ENCODE measurements around the gene SUN2. TPM values are rescaled to one million over a fixed set of nuclear protein-coding genes. Genes with fewer than 3 reads are reported as not detected.

SUN2 gene
- total and polyA plus RNA-seq, 9 of the 15 experiments (the other 6 are each of a cell fraction or from before 2014, with no cell fraction given) = 0.11 to 42.6 (median 16.7) TPM

GRCh38 chr22:38784856-38785255 is 29.1 kb upstream of the SUN2 start:
- no peak for FAIRE-seq
- BruUV-seq (replicated peaks) = no TSS peak

DNA sequence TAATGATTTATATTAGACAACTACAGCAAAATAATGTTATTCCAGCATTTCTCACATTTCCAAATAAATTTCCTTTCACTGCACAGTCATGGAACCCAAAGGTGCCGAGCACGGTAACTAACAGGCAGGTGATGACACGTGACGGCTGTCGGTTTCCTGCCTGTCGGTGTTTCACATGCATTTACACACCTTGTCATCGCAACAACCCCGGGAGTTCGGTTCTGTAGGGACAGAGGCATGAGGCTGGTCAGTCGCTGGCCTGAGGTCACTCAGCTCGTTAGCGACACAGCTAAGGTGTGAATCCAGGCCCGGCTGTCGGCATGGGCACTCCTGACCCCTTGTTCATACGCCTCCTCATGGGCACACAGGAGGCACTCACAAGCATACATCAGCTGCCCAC is 28.2 kb upstream of the SUN2 start:
- intact Hi-C loops (cut with micrococcal nuclease) = no loop called here
- FAIRE-seq (no peak), ATAC-seq (no peak), DNase-seq (ENCODE audit: extremely low read depth in 1 of 4, low spot score in 3 of 4) (no peak)
- Histone ChIP-seq H3K27ac (ENCODE audit: extremely low read depth, low read depth, low read length) (no peak overlapping the region), H3K9me3 (replicated peaks; ENCODE audit: control insufficient read depth, insufficient read depth, low read depth, low read length) (no peaks in the 10 kb centered on the region), H3K9me1 (ENCODE audit: control insufficient read depth, insufficient read depth, low read length) (no peaks in the 10 kb centered on the region), H3K4me3 (no peak overlapping the region), H4K20me1 (replicated peaks; ENCODE audit: control insufficient read depth, insufficient read depth, low read length) (no peaks in the 10 kb centered on the region), H3K79me2 (ENCODE audit: control insufficient read depth, insufficient read depth, low read length) (no peaks in the 10 kb centered on the region; the same call in 2 of the 3 replicates), H3K9ac (ENCODE audit: insufficient read depth in 1 of 2, low read depth in 2 of 2, low read length in 2 of 2) (peak overlapping the region in 1 of 2 experiments; percentile 82; a peak in 2 of 4 replicates), H3K4me1 (replicated peaks in 1 of 2; ENCODE audit: control insufficient read depth in 2 of 2, insufficient read depth in 2 of 2, low read length in 2 of 2) (peaks cover 57 to 63% of the 10 kb centered on the region in 2 experiments), H2AFZ (ENCODE audit: low read depth, low read length) (no peak overlapping the region), H3K27me3 (ENCODE audit: control insufficient read depth in 2 of 2, insufficient read depth in 2 of 2, low read length in 2 of 2) (no peaks in the 10 kb centered on the region), H3K36me3 (ENCODE audit: control insufficient read depth, insufficient read depth, low read length) (no peaks in the 10 kb centered on the region), H3K4me2 (ENCODE audit: insufficient read depth, low read length) (no peak overlapping the region)
- in situ Hi-C loops (cut with MboI) = no loop called here
- no peak for TF ChIP-seq ILK (tag; IDR thresholded peaks at IDR 0.05; ENCODE audit: borderline replicate concordance, low read depth)
- TF ChIP-seq ZNF583 (CRISPR knock-in tag; IDR thresholded peaks at IDR 0.05) = no peak
- no peak for TF ChIP-seq ZNF133 (CRISPR knock-in tag; IDR thresholded peaks at IDR 0.05)
- TF ChIP-seq HLTF (IDR thresholded peaks at IDR 0.05) = no peak
- no peak for TF ChIP-seq TEAD2 (tag; IDR thresholded peaks at IDR 0.05)
- ChIA-PET CTCF (ENCODE audit: low intra/inter-chr PET ratio) (no interaction called here), POLR2A (no interaction called here)
- 94% methylated on average over 8 of the region's 15 CpGs for WGBS (ENCODE audit: insufficient coverage, low coverage, missing lambda C conversion rate)
- no TSS peak for BruUV-seq (replicated peaks)

More at GRCh38 chr22:38784856-38785255, 29.1 kb upstream of the SUN2 start:
- ChIA-PET POLR2A (interaction anchor here (0.6 to 1.6 kb wide), 3 partner anchors 10 to 1638 kb away, joined by 3 to 6 read pairs (median 3); partner anchors contain the start of gene NPTXR), CTCF (ENCODE audit: low intra/inter-chr PET ratio) (no interaction called here)
- Histone ChIP-seq H3K36me3 (ENCODE audit: control insufficient read depth, insufficient read depth, low read length) (no peaks in the 10 kb centered on the region), H3K9ac (ENCODE audit: insufficient read depth in 1 of 2, low read depth in 2 of 2, low read length in 2 of 2) (peak overlapping the region in 1 of 2 experiments; percentile 56; a peak in 2 of 4 replicates), H3K27me3 (ENCODE audit: control insufficient read depth in 2 of 2, insufficient read depth in 2 of 2, low read length in 2 of 2) (no peaks in the 10 kb centered on the region), H4K20me1 (replicated peaks; ENCODE audit: control insufficient read depth, insufficient read depth, low read length) (no peaks in the 10 kb centered on the region), H3K9me1 (ENCODE audit: control insufficient read depth, insufficient read depth, low read length) (no peaks in the 10 kb centered on the region), H3K9me3 (replicated peaks; ENCODE audit: control insufficient read depth, insufficient read depth, low read depth, low read length) (no peaks in the 10 kb centered on the region), H3K4me1 (replicated peaks in 1 of 2; ENCODE audit: control insufficient read depth in 2 of 2, insufficient read depth in 2 of 2, low read length in 2 of 2) (peaks cover 57 to 63% of the 10 kb centered on the region in 2 experiments), H2AFZ (ENCODE audit: low read depth, low read length) (no peak overlapping the region), H3K4me3 (no peak overlapping the region), H3K79me2 (ENCODE audit: control insufficient read depth, insufficient read depth, low read length) (no peaks in the 10 kb centered on the region; the same call in 2 of the 3 replicates), H3K27ac (ENCODE audit: extremely low read depth, low read depth, low read length) (peak overlapping the region; percentile 87), H3K4me2 (ENCODE audit: insufficient read depth, low read length) (peak overlapping the region; percentile 66)
- WGBS (ENCODE audit: insufficient coverage, low coverage, missing lambda C conversion rate) = 90% methylated on average over 5 of the region's 5 CpGs
- ATAC-seq = no peak
- TF ChIP-seq RBM25 (IDR thresholded peaks at IDR 0.05; ENCODE audit: low read depth, low read length, severe bottlenecking) (no peak), ZNF766 (CRISPR knock-in tag; conservative IDR thresholded peaks at IDR 0.05) (no peak), SMAD4 (CRISPR knock-in tag; conservative IDR thresholded peaks at IDR 0.05) (no peak), ZNF668 (CRISPR knock-in tag; IDR thresholded peaks at IDR 0.05) (no peak), NR2C2 (CRISPR knock-in tag; IDR thresholded peaks at IDR 0.05) (no peak), NR2C2 (tag; IDR thresholded peaks at IDR 0.05) (no peak), FOXA1 (IDR thresholded peaks at IDR 0.05; ENCODE audit: borderline replicate concordance) (no peak), PML (IDR thresholded peaks at IDR 0.05; ENCODE audit: low read length) (no peak), MTF1 (CRISPR knock-in tag; IDR thresholded peaks at IDR 0.05; ENCODE audit: borderline replicate concordance) (no peak), CREB1 (IDR thresholded peaks at IDR 0.05) (no peak), CREB1 (CRISPR knock-in tag; IDR thresholded peaks at IDR 0.05) (no peak), ZNF76 (CRISPR knock-in tag; IDR thresholded peaks at IDR 0.05; ENCODE audit: borderline replicate concordance) (no peak), KLF13 (tag; IDR thresholded peaks at IDR 0.05; ENCODE audit: borderline replicate concordance, low read depth) (no peak), C11orf30 (IDR thresholded peaks at IDR 0.05; ENCODE audit: low read depth) (no peak), POLR2G (IDR thresholded peaks at IDR 0.05; ENCODE audit: low read depth, low read length) (no peak)
- in situ Hi-C loops (cut with MboI) = no loop called here
- intact Hi-C loops (cut with micrococcal nuclease) = no loop called here
- DNase-seq (ENCODE audit: extremely low read depth in 1 of 4, low spot score in 3 of 4) = no peak
